ENCODE measurements around the gene ZNF579. TPM values are rescaled to one million over a fixed set of nuclear protein-coding genes. Genes with fewer than 3 reads are reported as not detected.

The ZNF579 gene
- total RNA-seq, 1 experiment from 2014 or later: 13.5 TPM

DNA sequence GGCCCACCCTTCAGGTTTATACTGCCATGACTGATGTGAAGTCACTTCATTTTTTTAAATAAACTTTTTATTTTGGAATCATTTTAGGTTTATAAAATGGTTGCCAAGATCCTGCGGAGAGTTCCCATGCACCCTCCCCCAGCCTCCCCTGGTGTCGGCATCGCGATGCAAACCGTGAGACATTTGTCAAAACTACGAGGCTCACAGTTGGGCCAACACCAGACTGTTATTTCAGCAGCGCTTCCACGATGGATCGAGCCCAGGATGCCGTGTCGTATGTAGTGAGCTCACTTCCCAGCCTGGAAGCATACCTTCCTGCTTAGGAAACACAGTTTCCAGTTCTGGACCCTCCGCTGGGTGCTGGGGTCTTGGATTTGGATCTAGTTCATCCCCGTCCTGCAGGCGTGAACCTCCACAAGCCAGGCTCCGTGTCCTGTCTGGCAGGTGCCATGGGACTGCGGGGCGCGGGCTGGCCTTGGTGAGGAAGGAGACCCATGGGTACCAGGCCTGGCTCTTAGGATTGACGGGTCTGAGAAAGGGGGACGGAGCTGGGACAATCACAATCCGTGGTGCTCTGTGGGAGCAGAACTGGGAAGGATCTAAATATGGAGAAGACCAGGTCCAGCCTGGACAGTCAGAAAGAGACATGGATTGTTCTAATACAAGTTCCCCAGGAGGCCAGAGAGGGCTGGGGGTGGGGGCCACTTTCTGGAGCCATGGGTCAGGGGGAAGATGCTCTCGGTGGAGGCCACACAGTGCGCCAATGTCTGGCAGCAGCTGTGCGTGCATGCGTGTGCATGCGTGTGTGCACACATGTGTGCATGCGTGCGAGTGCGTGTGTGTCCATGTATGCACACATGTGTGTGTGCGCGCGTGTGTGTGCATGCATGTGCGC is 41.3 kb downstream of the ZNF579 start:
- Histone ChIP-seq H3K4me1 (ENCODE audit: insufficient read depth, low read length) (no peaks in the 10 kb centered on the region; the same call in 1 of the 2 replicates), H3K79me2 (ENCODE audit: low read length) (no peaks in the 10 kb centered on the region), H3K4me2 (ENCODE audit: low read length) (no peak overlapping the region), H3K9ac (ENCODE audit: low read length) (no peak overlapping the region), H3K36me3 (ENCODE audit: low read depth, low read length) (no peaks in the 10 kb centered on the region), H3K4me3 (ENCODE audit: low read length) (no peak overlapping the region), H2AFZ (ENCODE audit: low read length) (no peak overlapping the region), H3K27me3 (ENCODE audit: low read length) (no peaks in the 10 kb centered on the region), H3F3A (ENCODE audit: low read length, unreplicated experiment) (no peaks in the 10 kb centered on the region), H3K9me2 (replicated peaks; ENCODE audit: low read length) (no peaks in the 10 kb centered on the region), H3K9me3 (ENCODE audit: low read length) (no peaks in the 10 kb centered on the region), H4K20me1 (ENCODE audit: low read length) (no peaks in the 10 kb centered on the region), H3K27ac (ENCODE audit: low read length) (no peak overlapping the region)
- POLR2A ChIA-PET (ENCODE audit: unreplicated experiment): no interaction called here
- CTCF ChIA-PET: no interaction called here
- intact Hi-C loops (cut with micrococcal nuclease): no loop called here
- DNase-seq (no peak), ATAC-seq (no peak)
- BruUV-seq (replicated peaks): no TSS peak
- TF ChIP-seq EZH2phosphoT487 (IDR thresholded peaks at IDR 0.05; ENCODE audit: borderline replicate concordance, low read length) (no peak), EZH2 (IDR thresholded peaks at IDR 0.05; ENCODE audit: low read length, unreplicated experiment) (no peak)
- TF ChIP-seq, protein P1, sequence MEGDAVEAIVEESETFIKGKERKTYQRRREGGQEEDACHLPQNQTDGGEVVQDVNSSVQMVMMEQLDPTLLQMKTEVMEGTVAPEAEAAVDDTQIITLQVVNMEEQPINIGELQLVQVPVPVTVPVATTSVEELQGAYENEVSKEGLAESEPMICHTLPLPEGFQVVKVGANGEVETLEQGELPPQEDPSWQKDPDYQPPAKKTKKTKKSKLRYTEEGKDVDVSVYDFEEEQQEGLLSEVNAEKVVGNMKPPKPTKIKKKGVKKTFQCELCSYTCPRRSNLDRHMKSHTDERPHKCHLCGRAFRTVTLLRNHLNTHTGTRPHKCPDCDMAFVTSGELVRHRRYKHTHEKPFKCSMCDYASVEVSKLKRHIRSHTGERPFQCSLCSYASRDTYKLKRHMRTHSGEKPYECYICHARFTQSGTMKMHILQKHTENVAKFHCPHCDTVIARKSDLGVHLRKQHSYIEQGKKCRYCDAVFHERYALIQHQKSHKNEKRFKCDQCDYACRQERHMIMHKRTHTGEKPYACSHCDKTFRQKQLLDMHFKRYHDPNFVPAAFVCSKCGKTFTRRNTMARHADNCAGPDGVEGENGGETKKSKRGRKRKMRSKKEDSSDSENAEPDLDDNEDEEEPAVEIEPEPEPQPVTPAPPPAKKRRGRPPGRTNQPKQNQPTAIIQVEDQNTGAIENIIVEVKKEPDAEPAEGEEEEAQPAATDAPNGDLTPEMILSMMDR (conservative IDR thresholded peaks at IDR 0.05; ENCODE audit: low read depth, low read length): no peak

DNA sequence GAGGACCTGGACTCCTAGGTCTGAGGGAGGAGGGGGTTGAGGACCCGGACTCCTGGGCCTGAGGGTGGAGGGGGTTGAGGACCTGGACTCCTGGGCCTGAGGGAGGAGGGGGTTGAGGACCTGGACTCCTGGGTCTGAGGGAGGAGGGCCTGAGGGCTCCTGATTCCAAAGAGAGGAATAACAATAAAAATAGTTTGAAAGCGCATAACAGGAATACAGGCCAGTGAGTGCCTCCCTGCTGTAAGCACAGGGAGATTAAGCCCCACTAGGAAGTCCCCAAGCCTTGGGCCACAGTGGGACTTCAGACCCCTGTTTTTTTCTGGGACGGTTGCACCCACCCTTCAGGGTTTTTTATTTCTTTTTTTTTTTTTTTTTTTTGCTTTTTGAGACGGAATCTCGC is 42.5 kb downstream of the ZNF579 start:
- Histone ChIP-seq H2AFZ (ENCODE audit: low read length) (no peak overlapping the region), H3K4me3 (ENCODE audit: low read length) (no peak overlapping the region), H3K4me2 (ENCODE audit: low read length) (no peak overlapping the region), H3K79me2 (ENCODE audit: low read length) (no peaks in the 10 kb centered on the region), H3K36me3 (ENCODE audit: low read depth, low read length) (no peaks in the 10 kb centered on the region), H3K9me2 (replicated peaks; ENCODE audit: low read length) (no peaks in the 10 kb centered on the region), H3F3A (ENCODE audit: low read length, unreplicated experiment) (no peaks in the 10 kb centered on the region), H3K27me3 (ENCODE audit: low read length) (no peaks in the 10 kb centered on the region), H3K27ac (ENCODE audit: low read length) (no peak overlapping the region), H4K20me1 (ENCODE audit: low read length) (no peaks in the 10 kb centered on the region), H3K9me3 (ENCODE audit: low read length) (no peaks in the 10 kb centered on the region), H3K9ac (ENCODE audit: low read length) (no peak overlapping the region), H3K4me1 (ENCODE audit: insufficient read depth, low read length) (no peaks in the 10 kb centered on the region; the same call in 1 of the 2 replicates)
- ChIA-PET CTCF (no interaction called here), POLR2A (ENCODE audit: unreplicated experiment) (no interaction called here)
- no TSS peak for BruUV-seq (replicated peaks)
- no peak for ATAC-seq
- intact Hi-C loops (cut with micrococcal nuclease): no loop called here
- no peak for DNase-seq
- TF ChIP-seq EZH2 (IDR thresholded peaks at IDR 0.05; ENCODE audit: low read length, unreplicated experiment) (no peak), EZH2phosphoT487 (IDR thresholded peaks at IDR 0.05; ENCODE audit: borderline replicate concordance, low read length) (no peak)
- TF ChIP-seq, protein P1 (conservative IDR thresholded peaks at IDR 0.05; ENCODE audit: low read depth, low read length): no peak

DNA sequence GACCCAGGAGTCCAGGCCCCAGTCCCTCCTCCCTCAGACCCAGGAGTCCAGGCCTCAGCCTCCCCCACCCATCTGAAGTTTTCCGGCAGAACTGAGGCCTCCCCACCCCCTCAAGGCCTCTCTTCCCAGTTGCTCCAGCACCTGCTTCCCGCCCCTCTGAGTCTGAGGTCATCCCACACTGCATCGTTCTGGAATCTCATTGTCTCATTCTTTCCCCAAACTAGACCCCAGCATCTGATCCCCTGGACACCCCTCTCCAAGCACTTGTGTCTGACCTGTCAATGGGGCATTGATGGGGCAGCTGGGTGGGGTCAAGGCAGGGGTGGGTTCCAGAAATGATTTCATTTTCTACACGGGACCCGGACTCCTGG is 42.9 kb downstream of the ZNF579 start:
- DNase-seq (no peak), ATAC-seq (no peak)
- intact Hi-C loops (cut with micrococcal nuclease): no loop called here
- no peak overlapping the region for H3K4me3 ChIP-seq (ENCODE audit: low read length)
- CTCF ChIA-PET: no interaction called here
- H3K79me2 ChIP-seq (ENCODE audit: low read length): no peaks in the 10 kb centered on the region
- POLR2A ChIA-PET (ENCODE audit: unreplicated experiment): no interaction called here
- H3K27me3 ChIP-seq (ENCODE audit: low read length): no peaks in the 10 kb centered on the region
- TF ChIP-seq EZH2phosphoT487 (IDR thresholded peaks at IDR 0.05; ENCODE audit: borderline replicate concordance, low read length) (no peak), EZH2 (IDR thresholded peaks at IDR 0.05; ENCODE audit: low read length, unreplicated experiment) (no peak)
- TF ChIP-seq, protein P1 (conservative IDR thresholded peaks at IDR 0.05; ENCODE audit: low read depth, low read length): no peak
- H3K27ac ChIP-seq (ENCODE audit: low read length): no peak overlapping the region
- H3K9me3 ChIP-seq (ENCODE audit: low read length): no peaks in the 10 kb centered on the region
- no TSS peak for BruUV-seq (replicated peaks)
- no peaks in the 10 kb centered on the region for H3F3A ChIP-seq (ENCODE audit: low read length, unreplicated experiment)
- no peak overlapping the region for H2AFZ ChIP-seq (ENCODE audit: low read length)
- H3K36me3 ChIP-seq (ENCODE audit: low read depth, low read length): no peaks in the 10 kb centered on the region
- no peak overlapping the region for H3K9ac ChIP-seq (ENCODE audit: low read length)
- H3K4me1 ChIP-seq (ENCODE audit: insufficient read depth, low read length): no peaks in the 10 kb centered on the region; the same call in 1 of the 2 replicates
- no peak overlapping the region for H3K4me2 ChIP-seq (ENCODE audit: low read length)
- H3K9me2 ChIP-seq (replicated peaks; ENCODE audit: low read length): no peaks in the 10 kb centered on the region
- H4K20me1 ChIP-seq (ENCODE audit: low read length): no peaks in the 10 kb centered on the region
